HepG2 (cell line): ENCODE results near the gene MAML1. TPM values are rescaled to one million over a fixed set of nuclear protein-coding genes. Genes with fewer than 3 reads are reported as not detected.

Experiments
- GATA4 ChIP-seq: sonication (generic); IDR thresholded peaks from 2 replicates; pipeline ENCODE4 v1.6.1; 2016; ENCODE audit warnings: antibody characterized with exemption, low read depth, borderline replicate concordance
- KAT2B ChIP-seq: fragments of 150-350 bp; IDR thresholded peaks from 2 replicates; pipeline ENCODE4 v1.6.1; 2014; ENCODE audit warnings: low read depth, low read length, borderline replicate concordance
- MAFF ChIP-seq: IDR thresholded peaks from 2 replicates; pipeline ENCODE4 v1.6.1; 2011; ENCODE audit warnings: low read depth, low read length, improper control_type of control experiment
- NKX3-1 ChIP-seq: sonication (generic); formaldehyde crosslinking; IDR thresholded peaks from 2 replicates; pipeline ENCODE4 v1.5.0; 2020; ENCODE audit warnings: missing genetic modification reagents
- SCMH1 ChIP-seq: sonication (generic); formaldehyde crosslinking; IDR thresholded peaks from 2 replicates; pipeline ENCODE4 v1.9.0; 2021; ENCODE audit warnings: missing genetic modification reagents, mild to moderate bottlenecking, borderline replicate concordance
- SMAD9 ChIP-seq: sonication (generic); formaldehyde crosslinking; IDR thresholded peaks from 2 replicates; pipeline ENCODE4 v1.5.1; 2020; ENCODE audit warnings: mild to moderate bottlenecking, missing genetic modification reagents
- SNAI1 ChIP-seq: sonication (generic); formaldehyde crosslinking; IDR thresholded peaks from 2 replicates; pipeline ENCODE4 v1.5.0; 2020; ENCODE audit warnings: mild to moderate bottlenecking, missing genetic modification reagents, borderline replicate concordance
- SSRP1 ChIP-seq: IDR thresholded peaks from 2 replicates; pipeline ENCODE4 v1.6.1; 2016; ENCODE audit warnings: control low read depth
- ZNF720 ChIP-seq: sonication (generic); formaldehyde crosslinking; IDR thresholded peaks from 2 replicates; pipeline ENCODE4 v1.4.0; 2020; ENCODE audit warnings: missing genetic modification reagents
- polyA plus RNA-seq, 8 experiments: library from polyadenylated mRNA; depleted of rRNA in 3 of 8; stranded (reverse) in 7 of 8; unstranded in 1 of 8; fragments of >200 nt; fragmentation: Illumina TruSeq in 4 of 8; extraction: Trizol in 4 of 8; gene quantifications; 2 replicates each; pipeline versions ENCODE4 v1.2.1 to v1.2.3, GENCODE V29; 2011 to 2016; ENCODE audit warnings: low read depth in 4 of 8, missing spikeins in 1 of 8, mixed read lengths in 1 of 8; ENCODE audit not compliant: insufficient read depth in 1 of 8
- total RNA-seq, 5 experiments: library from RNA; depleted of rRNA; stranded (reverse); fragments of >200 nt; fragmentation: Illumina TruSeq; extraction: Trizol; gene quantifications; 2 replicates each; pipeline ENCODE4 v1.2.3, GENCODE V29; 2016; ENCODE audit warnings: low read depth in 1 of 5
- TF ChIP-seq, protein P1 (sequence below), 2 experiments: fragments of 450-650 bp in 1 of 2; sonication (generic) in 1 of 2; formaldehyde crosslinking in 1 of 2; IDR thresholded peaks; 2 replicates each; pipeline versions ENCODE4 v1.6.1 to v1.8.0; 2016 to 2022; ENCODE audit warnings: antibody characterized with exemption in 1 of 2, mild to moderate bottlenecking in 1 of 2, missing genetic modification reagents in 1 of 2

MAML1 gene
- total and polyA plus RNA-seq, 2 of the 13 experiments (the other 11 are each of a cell fraction or from before 2014, with no cell fraction given), result 10.0 to 10.8 TPM

DNA sequence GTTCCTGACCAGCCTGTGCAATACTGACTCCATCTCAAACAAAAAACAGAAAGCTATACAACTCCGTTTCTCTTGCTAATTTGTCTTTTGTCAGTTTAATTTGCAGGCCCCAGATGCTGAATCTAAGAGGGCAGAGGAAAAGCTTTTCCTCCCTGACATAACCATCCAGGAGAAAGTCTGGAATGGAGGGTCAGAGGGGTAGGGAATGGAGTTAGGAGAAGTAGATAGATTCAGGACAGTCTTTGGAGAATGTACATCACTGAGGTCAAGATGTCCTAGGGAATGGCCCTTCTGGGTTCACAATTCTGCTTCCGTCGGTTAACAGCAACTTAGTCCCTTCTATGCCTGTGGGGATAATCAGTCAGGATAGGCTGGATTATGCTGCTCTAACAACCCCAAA, 81.5 kb downstream of the MAML1 start (continued):
- TF ChIP-seq, protein P1, sequence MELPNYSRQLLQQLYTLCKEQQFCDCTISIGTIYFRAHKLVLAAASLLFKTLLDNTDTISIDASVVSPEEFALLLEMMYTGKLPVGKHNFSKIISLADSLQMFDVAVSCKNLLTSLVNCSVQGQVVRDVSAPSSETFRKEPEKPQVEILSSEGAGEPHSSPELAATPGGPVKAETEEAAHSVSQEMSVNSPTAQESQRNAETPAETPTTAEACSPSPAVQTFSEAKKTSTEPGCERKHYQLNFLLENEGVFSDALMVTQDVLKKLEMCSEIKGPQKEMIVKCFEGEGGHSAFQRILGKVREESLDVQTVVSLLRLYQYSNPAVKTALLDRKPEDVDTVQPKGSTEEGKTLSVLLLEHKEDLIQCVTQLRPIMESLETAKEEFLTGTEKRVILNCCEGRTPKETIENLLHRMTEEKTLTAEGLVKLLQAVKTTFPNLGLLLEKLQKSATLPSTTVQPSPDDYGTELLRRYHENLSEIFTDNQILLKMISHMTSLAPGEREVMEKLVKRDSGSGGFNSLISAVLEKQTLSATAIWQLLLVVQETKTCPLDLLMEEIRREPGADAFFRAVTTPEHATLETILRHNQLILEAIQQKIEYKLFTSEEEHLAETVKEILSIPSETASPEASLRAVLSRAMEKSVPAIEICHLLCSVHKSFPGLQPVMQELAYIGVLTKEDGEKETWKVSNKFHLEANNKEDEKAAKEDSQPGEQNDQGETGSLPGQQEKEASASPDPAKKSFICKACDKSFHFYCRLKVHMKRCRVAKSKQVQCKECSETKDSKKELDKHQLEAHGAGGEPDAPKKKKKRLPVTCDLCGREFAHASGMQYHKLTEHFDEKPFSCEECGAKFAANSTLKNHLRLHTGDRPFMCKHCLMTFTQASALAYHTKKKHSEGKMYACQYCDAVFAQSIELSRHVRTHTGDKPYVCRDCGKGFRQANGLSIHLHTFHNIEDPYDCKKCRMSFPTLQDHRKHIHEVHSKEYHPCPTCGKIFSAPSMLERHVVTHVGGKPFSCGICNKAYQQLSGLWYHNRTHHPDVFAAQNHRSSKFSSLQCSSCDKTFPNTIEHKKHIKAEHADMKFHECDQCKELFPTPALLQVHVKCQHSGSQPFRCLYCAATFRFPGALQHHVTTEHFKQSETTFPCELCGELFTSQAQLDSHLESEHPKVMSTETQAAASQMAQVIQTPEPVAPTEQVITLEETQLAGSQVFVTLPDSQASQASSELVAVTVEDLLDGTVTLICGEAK (IDR thresholded peaks at IDR 0.05), result no peak
- TF ChIP-seq, protein P1 (CRISPR knock-in tag; IDR thresholded peaks at IDR 0.05), result no peak
- no peak for TF ChIP-seq SNAI1 (CRISPR knock-in tag)
- no peak for TF ChIP-seq GATA4
- no peak for TF ChIP-seq SCMH1 (CRISPR knock-in tag)
- no peak for TF ChIP-seq SMAD9 (CRISPR knock-in tag)
- no peak for TF ChIP-seq MAFF
- TF ChIP-seq SSRP1 (CRISPR knock-in tag), result no peak
- no peak for TF ChIP-seq KAT2B
- TF ChIP-seq NKX3-1 (CRISPR knock-in tag), result no peak
- no peak for TF ChIP-seq ZNF720
